ENCODE results near the gene L1TD1. TPM values are rescaled to one million over a fixed set of nuclear protein-coding genes. Genes with fewer than 3 reads are reported as not detected.

Gene L1TD1
- total and polyA plus RNA-seq, 2 experiments from 2014 or later, result 283 to 628 TPM

DNA sequence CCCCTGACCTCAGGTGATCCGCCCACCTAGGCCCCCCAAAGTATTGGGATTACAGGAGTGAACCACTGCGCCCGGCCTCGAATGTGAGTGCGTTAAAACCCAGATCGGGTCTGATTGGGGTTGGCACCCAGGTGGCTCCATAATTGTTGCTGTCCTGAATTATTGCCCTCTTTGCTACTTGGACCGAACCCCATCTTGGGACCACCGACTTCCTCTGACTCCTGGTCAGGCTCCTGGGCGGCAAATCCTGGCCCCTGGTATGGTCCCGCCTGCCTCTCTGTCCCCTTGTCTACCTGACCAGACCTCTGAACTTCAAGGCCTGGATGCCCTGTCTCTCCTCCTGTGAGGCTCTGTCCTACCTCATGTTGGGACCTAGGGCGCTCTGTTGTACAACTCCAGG, 32.8 kb downstream of the L1TD1 start:
- ATAC-seq, result no peak

DNA sequence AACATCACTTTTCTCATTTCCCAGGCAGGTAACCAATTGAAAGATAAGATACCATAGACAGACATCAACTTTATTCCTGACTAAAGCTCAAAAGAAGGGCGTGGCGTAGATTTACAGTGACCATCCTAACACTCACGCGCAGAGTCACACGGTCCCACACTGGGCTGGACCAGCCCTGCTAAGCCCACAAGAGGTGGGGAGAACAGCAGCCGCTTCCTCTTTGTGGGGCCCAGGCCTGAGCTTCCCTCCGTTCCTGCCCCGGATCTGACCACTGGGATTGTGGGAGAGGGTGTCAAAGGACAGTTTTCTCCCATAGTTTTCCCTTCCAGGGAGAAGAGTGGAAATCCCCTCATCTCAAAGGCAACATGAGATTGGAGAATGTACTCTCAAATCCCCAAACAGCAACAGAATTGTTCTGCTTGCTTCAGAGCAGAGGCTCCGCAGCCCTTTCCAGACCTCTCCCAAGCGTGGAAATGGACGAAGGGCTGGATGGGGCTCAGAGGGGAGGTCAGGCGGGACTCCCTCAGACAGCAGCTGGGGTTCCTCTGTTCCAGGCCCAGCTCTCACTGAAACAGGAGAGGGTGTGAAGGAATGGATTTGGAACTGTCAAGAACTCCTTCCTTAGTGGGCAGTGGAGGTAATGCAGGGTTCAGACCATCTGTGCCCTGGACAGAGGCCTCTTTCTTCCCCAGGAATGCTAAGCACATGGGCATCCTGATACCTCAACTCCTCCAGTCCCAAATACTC, 33.7 kb downstream of the L1TD1 start:
- Histone ChIP-seq H3K9me2 (ENCODE audit: insufficient read depth) (no peaks in the 10 kb centered on the region), H3K36me3 (ENCODE audit: insufficient read depth) (peaks cover 29% of the 10 kb centered on the region), H3K4me3 (no peak overlapping the region), H3K27ac (ENCODE audit: low read depth) (peak overlapping the region; percentile 94), H3K4me1 (ENCODE audit: insufficient read depth) (peaks cover 49% of the 10 kb centered on the region), H3K4me2 (peak overlapping the region; percentile 67; the same call in 1 of the 2 replicates), H3F3A (replicated peaks; ENCODE audit: low read depth) (peaks cover 38% of the 10 kb centered on the region), H4K20me1 (replicated peaks; ENCODE audit: insufficient read depth) (0 out of 2 replicates have a peak, but pooled peaks cover 6% of the 10 kb centered on the region), H3K27me3 (ENCODE audit: insufficient read depth) (no peaks in the 10 kb centered on the region), H3K79me2 (replicated peaks; ENCODE audit: insufficient read depth) (no peaks in the 10 kb centered on the region), H2AFZ (no peak overlapping the region)
- Mint-ChIP-seq H3K36me3 (ENCODE audit: low read depth) (peaks cover 61% of the 10 kb centered on the region), H3K27ac (peak overlapping the region; percentile 56; the same call in 1 of the 2 replicates), H3K9me3 (no peaks in the 10 kb centered on the region), H3K4me1 (peaks cover 43% of the 10 kb centered on the region), H3K27me3 (ENCODE audit: insufficient read depth, low read depth, poor library complexity) (peaks cover 2% of the 10 kb centered on the region), H3K4me3 (no peak overlapping the region; the same call in 2 of the 3 replicates)
- DNase-seq (ENCODE audit: low spot score), result no peak
- no peak for TF ChIP-seq CREB1 (CRISPR knock-in tag; IDR thresholded peaks at IDR 0.05; ENCODE audit: low read depth)
- TF ChIP-seq EZH2phosphoT487 (IDR thresholded peaks at IDR 0.05; ENCODE audit: unreplicated experiment), result no peak
- TF ChIP-seq EZH2 (IDR thresholded peaks at IDR 0.05; ENCODE audit: low read depth, unreplicated experiment), result no peak
- TF ChIP-seq ZNF331 (CRISPR knock-in tag; IDR thresholded peaks at IDR 0.05; ENCODE audit: low read depth), result no peak
- no peak for TF ChIP-seq ETS1 (IDR thresholded peaks at IDR 0.05)
- no peak for TF ChIP-seq NANOG (IDR thresholded peaks at IDR 0.05; ENCODE audit: borderline replicate concordance)
- TF ChIP-seq, protein P1, sequence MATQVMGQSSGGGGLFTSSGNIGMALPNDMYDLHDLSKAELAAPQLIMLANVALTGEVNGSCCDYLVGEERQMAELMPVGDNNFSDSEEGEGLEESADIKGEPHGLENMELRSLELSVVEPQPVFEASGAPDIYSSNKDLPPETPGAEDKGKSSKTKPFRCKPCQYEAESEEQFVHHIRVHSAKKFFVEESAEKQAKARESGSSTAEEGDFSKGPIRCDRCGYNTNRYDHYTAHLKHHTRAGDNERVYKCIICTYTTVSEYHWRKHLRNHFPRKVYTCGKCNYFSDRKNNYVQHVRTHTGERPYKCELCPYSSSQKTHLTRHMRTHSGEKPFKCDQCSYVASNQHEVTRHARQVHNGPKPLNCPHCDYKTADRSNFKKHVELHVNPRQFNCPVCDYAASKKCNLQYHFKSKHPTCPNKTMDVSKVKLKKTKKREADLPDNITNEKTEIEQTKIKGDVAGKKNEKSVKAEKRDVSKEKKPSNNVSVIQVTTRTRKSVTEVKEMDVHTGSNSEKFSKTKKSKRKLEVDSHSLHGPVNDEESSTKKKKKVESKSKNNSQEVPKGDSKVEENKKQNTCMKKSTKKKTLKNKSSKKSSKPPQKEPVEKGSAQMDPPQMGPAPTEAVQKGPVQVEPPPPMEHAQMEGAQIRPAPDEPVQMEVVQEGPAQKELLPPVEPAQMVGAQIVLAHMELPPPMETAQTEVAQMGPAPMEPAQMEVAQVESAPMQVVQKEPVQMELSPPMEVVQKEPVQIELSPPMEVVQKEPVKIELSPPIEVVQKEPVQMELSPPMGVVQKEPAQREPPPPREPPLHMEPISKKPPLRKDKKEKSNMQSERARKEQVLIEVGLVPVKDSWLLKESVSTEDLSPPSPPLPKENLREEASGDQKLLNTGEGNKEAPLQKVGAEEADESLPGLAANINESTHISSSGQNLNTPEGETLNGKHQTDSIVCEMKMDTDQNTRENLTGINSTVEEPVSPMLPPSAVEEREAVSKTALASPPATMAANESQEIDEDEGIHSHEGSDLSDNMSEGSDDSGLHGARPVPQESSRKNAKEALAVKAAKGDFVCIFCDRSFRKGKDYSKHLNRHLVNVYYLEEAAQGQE (IDR thresholded peaks at IDR 0.05; ENCODE audit: unreplicated experiment), result no peak
- TF ChIP-seq, protein P2, sequence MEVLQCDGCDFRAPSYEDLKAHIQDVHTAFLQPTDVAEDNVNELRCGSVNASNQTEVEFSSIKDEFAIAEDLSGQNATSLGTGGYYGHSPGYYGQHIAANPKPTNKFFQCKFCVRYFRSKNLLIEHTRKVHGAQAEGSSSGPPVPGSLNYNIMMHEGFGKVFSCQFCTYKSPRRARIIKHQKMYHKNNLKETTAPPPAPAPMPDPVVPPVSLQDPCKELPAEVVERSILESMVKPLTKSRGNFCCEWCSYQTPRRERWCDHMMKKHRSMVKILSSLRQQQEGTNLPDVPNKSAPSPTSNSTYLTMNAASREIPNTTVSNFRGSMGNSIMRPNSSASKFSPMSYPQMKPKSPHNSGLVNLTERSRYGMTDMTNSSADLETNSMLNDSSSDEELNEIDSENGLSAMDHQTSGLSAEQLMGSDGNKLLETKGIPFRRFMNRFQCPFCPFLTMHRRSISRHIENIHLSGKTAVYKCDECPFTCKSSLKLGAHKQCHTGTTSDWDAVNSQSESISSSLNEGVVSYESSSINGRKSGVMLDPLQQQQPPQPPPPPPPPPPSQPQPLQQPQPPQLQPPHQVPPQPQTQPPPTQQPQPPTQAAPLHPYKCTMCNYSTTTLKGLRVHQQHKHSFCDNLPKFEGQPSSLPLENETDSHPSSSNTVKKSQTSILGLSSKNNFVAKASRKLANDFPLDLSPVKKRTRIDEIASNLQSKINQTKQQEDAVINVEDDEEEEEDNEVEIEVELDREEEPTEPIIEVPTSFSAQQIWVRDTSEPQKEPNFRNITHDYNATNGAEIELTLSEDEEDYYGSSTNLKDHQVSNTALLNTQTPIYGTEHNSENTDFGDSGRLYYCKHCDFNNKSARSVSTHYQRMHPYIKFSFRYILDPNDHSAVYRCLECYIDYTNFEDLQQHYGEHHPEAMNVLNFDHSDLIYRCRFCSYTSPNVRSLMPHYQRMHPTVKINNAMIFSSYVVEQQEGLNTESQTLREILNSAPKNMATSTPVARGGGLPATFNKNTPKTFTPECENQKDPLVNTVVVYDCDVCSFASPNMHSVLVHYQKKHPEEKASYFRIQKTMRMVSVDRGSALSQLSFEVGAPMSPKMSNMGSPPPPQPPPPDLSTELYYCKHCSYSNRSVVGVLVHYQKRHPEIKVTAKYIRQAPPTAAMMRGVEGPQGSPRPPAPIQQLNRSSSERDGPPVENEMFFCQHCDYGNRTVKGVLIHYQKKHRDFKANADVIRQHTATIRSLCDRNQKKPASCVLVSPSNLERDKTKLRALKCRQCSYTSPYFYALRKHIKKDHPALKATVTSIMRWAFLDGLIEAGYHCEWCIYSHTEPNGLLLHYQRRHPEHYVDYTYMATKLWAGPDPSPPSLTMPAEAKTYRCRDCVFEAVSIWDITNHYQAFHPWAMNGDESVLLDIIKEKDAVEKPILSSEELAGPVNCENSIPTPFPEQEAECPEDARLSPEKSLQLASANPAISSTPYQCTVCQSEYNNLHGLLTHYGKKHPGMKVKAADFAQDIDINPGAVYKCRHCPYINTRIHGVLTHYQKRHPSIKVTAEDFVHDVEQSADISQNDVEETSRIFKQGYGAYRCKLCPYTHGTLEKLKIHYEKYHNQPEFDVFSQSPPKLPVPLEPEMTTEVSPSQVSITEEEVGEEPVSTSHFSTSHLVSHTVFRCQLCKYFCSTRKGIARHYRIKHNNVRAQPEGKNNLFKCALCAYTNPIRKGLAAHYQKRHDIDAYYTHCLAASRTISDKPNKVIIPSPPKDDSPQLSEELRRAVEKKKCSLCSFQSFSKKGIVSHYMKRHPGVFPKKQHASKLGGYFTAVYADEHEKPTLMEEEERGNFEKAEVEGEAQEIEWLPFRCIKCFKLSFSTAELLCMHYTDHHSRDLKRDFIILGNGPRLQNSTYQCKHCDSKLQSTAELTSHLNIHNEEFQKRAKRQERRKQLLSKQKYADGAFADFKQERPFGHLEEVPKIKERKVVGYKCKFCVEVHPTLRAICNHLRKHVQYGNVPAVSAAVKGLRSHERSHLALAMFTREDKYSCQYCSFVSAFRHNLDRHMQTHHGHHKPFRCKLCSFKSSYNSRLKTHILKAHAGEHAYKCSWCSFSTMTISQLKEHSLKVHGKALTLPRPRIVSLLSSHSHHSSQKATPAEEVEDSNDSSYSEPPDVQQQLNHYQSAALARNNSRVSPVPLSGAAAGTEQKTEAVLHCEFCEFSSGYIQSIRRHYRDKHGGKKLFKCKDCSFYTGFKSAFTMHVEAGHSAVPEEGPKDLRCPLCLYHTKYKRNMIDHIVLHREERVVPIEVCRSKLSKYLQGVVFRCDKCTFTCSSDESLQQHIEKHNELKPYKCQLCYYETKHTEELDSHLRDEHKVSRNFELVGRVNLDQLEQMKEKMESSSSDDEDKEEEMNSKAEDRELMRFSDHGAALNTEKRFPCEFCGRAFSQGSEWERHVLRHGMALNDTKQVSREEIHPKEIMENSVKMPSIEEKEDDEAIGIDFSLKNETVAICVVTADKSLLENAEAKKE (CRISPR knock-in tag; IDR thresholded peaks at IDR 0.05), result no peak
- TF ChIP-seq POLR2AphosphoS5 (IDR thresholded peaks at IDR 0.05; ENCODE audit: low read depth), result no peak
- ATAC-seq, result peak; percentile 55

More for the DNA sequence above, 32.8 kb downstream of the L1TD1 start:
- H3K4me3 Mint-ChIP-seq, result no peak overlapping the region; the same call in 2 of the 3 replicates
- H3K27ac ChIP-seq (ENCODE audit: low read depth), result no peak overlapping the region
- H3K9me3 Mint-ChIP-seq, result no peaks in the 10 kb centered on the region
- peaks cover 42% of the 10 kb centered on the region for H3K4me1 ChIP-seq (ENCODE audit: insufficient read depth)
- peaks cover 36% of the 10 kb centered on the region for H3K4me1 Mint-ChIP-seq
- TF ChIP-seq ZNF114 (CRISPR knock-in tag; IDR thresholded peaks at IDR 0.05) (no peak), NANOG (IDR thresholded peaks at IDR 0.05; ENCODE audit: borderline replicate concordance) (no peak), ZNF331 (CRISPR knock-in tag; IDR thresholded peaks at IDR 0.05; ENCODE audit: low read depth) (no peak)
- H3K36me3 ChIP-seq (ENCODE audit: insufficient read depth), result peaks cover 29% of the 10 kb centered on the region
- no peaks in the 10 kb centered on the region for H3K27me3 ChIP-seq (ENCODE audit: insufficient read depth)
- no peaks in the 10 kb centered on the region for H3K79me2 ChIP-seq (replicated peaks; ENCODE audit: insufficient read depth)
- H3K36me3 Mint-ChIP-seq (ENCODE audit: low read depth), result peaks cover 63% of the 10 kb centered on the region
- DNase-seq (ENCODE audit: low spot score), result no peak
- peak overlapping the region; percentile 24; the same call in 1 of the 2 replicates for H3K27ac Mint-ChIP-seq
- H3K4me2 ChIP-seq, result no peak overlapping the region
- peaks cover 31% of the 10 kb centered on the region for H3F3A ChIP-seq (replicated peaks; ENCODE audit: low read depth)
- H2AFZ ChIP-seq, result no peak overlapping the region
- H3K9me2 ChIP-seq (ENCODE audit: insufficient read depth), result no peaks in the 10 kb centered on the region
- H3K27me3 Mint-ChIP-seq (ENCODE audit: insufficient read depth, low read depth, poor library complexity), result peaks cover 2% of the 10 kb centered on the region
- H4K20me1 ChIP-seq (replicated peaks; ENCODE audit: insufficient read depth), result 0 out of 2 replicates have a peak, but pooled peaks cover 6% of the 10 kb centered on the region
- H3K4me3 ChIP-seq, result no peak overlapping the region

Data from GM23338 (cell line).